Hematopoietic multipotent progenitor cell treated with erythropoietin and hydrocortisone succinate and interleukin-3 and kit ligand, for 4 days (in vitro differentiated cells): ENCODE results near the gene BZW1.

Experiments used
- DNase-seq: peaks from one replicate; pipeline ENCODE4 v3.0.0-alpha.2; 2015

The BZW1 gene

GRCh38 chr2:200811333-200812121 lies at the start of gene BZW1:
BZW1 (plus strand) TSS chr2:200811910; CDS start chr2:200813218, 1,308 bp downstream.
- DNase-seq: peak; percentile 99

GRCh38 chr2:200762127-200762526 lies 49.6 kb upstream of the BZW1 start:
- peak; percentile 17 for DNase-seq

GRCh38 chr2:200763422-200763821 lies 48.3 kb upstream of the BZW1 start:
- DNase-seq: no peak

GRCh38 chr2:200765139-200765951 lies 46.4 kb upstream of the BZW1 start:
- DNase-seq: peak; percentile 40

GRCh38 chr2:200765995-200766660 lies 45.6 kb upstream of the BZW1 start:
- no peak for DNase-seq

- no peak for DNase-seq
These were observed 44.4 kb upstream of the BZW1 start for GRCh38 chr2:200767111-200767885.

GRCh38 chr2:200770847-200771246 lies 40.9 kb upstream of the BZW1 start:
- no peak for DNase-seq

GRCh38 chr2:200772620-200773019 lies 39.1 kb upstream of the BZW1 start:
- DNase-seq: no peak

GRCh38 chr2:200773083-200773482 lies 38.6 kb upstream of the BZW1 start:
- DNase-seq: no peak

GRCh38 chr2:200774920-200775319 lies 36.8 kb upstream of the BZW1 start:
- no peak for DNase-seq

- no peak for DNase-seq
These were observed 34.4 kb upstream of the BZW1 start for GRCh38 chr2:200777275-200777674.

GRCh38 chr2:200778038-200778437 lies 33.7 kb upstream of the BZW1 start:
- DNase-seq: no peak

- no peak for DNase-seq
These were observed 32.5 kb upstream of the BZW1 start for GRCh38 chr2:200779214-200779613.

- no peak for DNase-seq
These were observed 30.1 kb upstream of the BZW1 start for GRCh38 chr2:200781616-200782015.

- DNase-seq: no peak
These were observed 29.5 kb upstream of the BZW1 start for GRCh38 chr2:200782251-200782650.

GRCh38 chr2:200784215-200784614 lies 27.5 kb upstream of the BZW1 start:
- DNase-seq: no peak

- DNase-seq: no peak
These were observed 25.3 kb upstream of the BZW1 start for GRCh38 chr2:200786423-200786822.

- DNase-seq: peak; percentile 18
These were observed 24.9 kb upstream of the BZW1 start for GRCh38 chr2:200786826-200787225.

GRCh38 chr2:200787351-200788120 lies 24.2 kb upstream of the BZW1 start:
- peak; percentile 73 for DNase-seq

- no peak for DNase-seq
These were observed 23.5 kb upstream of the BZW1 start for GRCh38 chr2:200788121-200788718.

- no peak for DNase-seq
These were observed 21.5 kb upstream of the BZW1 start for GRCh38 chr2:200790185-200790584.
